ENCODE results near the gene CA4.

The CA4 gene

GRCh38 chr17:60155427-60155814 lies 5.6 kb downstream of the CA4 start:
- no peak for DNase-seq (ENCODE audit: low read depth in 3 of 3)

DNA sequence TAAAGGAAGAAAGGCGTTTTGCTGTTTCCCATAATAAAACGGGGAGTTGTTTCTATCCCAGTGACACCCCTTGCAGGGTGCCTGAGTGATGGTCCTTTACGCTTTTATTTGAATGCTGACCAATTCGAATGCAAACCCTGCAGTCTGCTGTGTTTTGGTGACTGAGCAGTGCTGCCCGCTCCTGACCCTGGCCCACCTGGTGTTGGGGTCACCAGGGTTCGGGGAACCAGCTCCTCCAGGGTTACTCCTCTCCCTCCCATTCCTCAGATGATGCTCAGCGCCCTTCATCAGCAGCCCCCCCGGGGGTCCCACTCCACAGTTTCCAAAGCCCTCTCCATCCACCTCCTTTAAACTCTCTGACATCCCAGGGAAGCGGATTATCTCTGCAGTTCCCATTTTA lies 6.0 kb downstream of the CA4 start:
- DNase-seq (ENCODE audit: low read depth in 3 of 3) = no peak

DNA sequence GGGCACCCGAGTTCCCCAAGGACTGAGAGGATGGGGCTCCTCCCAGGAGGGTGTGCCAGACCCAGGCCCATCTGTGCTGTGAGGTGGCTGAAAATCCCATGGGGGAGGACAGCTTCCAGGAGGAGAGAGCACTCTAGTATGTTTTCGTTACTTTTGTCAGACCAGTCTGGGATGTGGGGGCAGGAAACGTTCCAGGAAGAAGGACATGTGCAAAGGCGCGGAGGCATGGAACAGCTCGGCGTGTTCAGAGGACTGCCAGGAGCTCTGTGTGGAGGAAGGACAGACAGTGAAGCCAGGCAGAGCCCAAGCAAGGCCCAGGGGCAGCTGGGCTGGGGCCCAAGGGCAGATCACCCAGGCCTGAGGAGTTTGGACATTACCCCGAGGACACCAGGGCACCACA lies 7.0 kb downstream of the CA4 start:
- no peak for DNase-seq (ENCODE audit: low read depth in 3 of 3)

GRCh38 chr17:60157487-60158040 lies 7.8 kb downstream of the CA4 start:
- no peak for DNase-seq (ENCODE audit: low read depth in 3 of 3)

GRCh38 chr17:60158751-60159478 lies 9.1 kb downstream of the CA4 start:
- DNase-seq (ENCODE audit: low read depth in 3 of 3) = no peak

DNA sequence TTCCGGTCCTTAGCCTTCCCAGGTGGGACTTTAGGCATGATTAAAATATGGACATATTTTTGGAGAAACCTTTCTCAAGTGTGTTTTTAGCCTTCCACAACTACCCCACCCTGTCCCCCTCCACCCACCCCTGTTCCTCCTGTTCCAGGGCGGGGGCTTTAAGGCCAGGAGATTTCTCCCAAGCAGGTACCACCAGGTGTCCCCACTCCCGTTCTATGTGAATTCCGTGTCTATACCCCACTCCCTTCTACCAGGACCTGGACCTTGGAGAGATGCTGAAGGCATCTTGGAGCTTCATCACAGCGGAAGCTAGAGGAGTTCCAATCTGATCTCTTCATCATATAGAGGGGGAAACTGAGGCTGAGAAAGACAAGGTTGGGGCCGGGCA lies 9.7 kb downstream of the CA4 start:
- DNase-seq (ENCODE audit: low read depth in 3 of 3) = no peak

DNA sequence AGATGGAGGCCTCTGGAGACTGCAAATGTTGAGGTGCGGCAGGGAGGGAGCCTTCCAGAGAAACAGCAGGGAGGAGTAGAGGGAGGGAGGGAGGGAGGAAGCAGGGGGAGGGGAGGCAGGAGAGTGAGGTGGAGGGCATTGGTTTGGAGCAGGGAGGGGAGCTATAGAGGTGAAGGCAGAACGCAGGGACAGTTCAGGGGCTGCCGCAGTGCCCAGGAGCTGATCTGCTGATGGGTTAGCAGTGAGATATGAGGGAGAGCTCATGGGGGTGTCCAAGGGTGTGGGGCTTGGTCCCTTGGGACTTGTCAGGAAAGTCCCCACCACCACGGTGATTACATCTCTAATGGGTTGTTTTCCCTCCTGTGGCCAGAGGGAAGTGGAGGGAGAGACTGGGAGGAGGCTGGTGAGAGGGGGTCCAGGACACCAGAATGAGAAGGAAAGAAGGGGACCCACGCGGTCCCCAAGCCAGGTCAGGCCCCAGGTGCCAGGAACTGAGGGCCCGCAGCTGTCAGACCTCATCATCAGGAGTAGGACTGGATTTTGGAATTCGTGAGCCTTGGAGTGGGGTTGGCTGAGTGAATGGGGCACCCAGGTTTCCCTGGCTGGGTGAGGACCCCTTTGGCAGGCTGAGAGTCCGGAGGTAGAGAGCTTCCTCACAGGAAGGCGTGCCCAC lies 11.2 kb downstream of the CA4 start:
- no peak for DNase-seq (ENCODE audit: low read depth in 3 of 3)

- DNase-seq (ENCODE audit: low read depth in 3 of 3) = no peak
These were observed 12.0 kb downstream of the CA4 start for GRCh38 chr17:60161598-60162330.

DNA sequence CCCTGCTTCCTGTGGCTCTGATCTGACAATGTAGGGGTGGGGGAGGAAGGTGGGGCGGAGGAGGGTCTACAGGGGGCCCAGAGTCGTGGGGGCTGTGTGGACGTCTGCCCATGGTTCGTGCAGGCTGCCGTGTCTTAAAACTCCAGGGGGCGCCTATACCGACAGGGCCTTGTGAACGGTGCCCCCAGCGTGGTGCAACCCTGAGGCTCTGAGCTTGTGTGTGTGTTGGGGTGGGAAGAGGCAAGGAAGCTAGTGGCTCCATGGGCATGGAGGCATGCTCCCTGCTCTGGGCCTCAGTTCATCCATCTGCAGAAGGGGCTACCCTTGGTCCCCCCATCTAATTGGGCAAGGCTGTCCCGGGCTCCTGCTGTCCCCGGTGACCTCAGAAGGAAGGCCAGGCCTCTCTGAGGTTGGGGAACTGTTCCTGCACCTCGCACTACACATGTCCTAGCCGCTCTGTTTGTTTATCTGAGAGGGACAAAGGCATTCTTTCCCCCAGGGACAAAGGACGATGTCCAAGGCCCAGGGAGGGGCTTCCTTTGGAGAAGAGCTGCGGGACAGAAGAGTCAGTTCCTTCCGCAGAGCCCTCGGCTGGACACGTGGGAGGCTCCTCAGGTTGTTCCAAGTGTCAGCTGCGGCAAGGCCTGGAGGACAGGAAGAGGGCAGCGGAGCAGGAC lies 13.5 kb downstream of the CA4 start:
- no peak for DNase-seq (ENCODE audit: low read depth in 3 of 3)

DNA sequence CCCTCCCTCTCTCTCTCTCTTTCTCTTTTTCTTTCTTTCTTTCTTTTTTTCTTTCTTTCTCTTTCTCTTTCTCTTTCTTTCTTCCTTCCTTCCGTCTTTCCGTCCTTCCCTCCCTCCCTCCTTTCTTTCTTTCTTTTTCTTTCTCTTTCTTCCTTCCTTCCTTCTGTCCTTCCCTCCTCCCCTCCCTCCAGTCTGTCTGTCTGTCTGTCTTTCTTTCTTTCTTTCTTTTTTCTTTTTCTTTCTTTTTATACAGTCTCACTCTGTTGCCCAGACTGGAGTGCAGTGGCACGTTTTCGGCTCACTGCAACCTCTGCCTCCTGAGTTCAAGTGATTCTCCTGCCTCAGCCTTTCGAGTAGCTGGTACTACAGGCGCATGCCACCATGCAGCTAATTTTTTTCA lies 14.4 kb downstream of the CA4 start:
- no peak for DNase-seq (ENCODE audit: low read depth in 3 of 3)

DNA sequence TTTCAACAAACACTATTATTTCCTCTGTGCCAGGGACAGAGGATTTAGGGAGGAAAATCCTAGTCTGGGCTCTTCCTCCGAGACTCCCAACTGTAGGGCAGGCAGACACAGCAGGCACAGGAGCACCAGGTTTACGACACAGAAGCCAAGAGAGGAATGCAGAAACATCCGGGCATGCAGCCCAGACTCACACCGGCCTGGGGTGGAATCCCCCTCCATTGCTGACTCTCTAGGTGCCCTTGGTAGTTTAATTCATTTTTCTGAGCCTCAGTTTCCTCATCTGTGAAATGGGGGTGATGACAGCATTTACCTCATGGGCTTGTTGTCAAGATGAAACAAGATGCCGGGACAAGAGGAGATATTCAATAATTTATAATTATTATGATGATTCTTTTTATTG lies 14.9 kb downstream of the CA4 start:
- no peak for DNase-seq (ENCODE audit: low read depth in 3 of 3)

- no peak for DNase-seq (ENCODE audit: low read depth in 3 of 3)
These were observed 15.4 kb downstream of the CA4 start for GRCh38 chr17:60165223-60165622.

GRCh38 chr17:60165971-60166370 lies 16.2 kb downstream of the CA4 start:
- peak in 1 of 3 experiments; percentile 34 for DNase-seq (ENCODE audit: low read depth in 3 of 3)

DNA sequence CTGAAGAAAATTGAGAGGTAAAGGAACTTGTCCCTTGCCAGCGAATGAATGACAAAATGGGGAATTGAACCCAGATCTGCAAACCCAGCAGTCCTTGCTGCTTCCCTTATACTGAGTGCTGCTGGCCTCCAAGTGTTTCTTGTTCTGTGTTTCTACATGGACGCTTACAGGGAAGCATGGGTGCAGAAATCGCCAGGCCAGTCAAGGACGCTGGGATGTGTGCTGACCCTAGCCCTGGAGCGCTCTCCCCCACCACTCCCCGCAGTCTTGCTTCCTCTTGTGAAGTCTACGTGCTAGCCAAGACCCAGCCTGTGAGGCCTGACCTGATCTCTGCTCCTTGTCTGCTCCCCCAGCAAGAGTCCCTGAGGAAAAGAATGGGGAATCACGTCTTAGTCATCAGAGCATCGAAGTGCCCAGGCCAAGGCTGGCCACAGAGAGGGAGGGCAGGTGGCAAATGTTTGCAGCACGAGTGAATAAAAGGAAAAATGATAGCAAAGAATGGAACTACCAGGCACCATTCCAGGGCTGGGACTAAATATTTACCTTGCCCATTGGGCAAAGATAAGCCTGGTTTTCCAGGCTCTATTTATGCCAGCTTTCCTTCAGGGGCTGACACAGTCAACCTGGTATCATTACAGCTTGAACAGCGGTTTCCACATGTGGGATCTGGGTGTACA lies 17.4 kb downstream of the CA4 start:
- no peak for DNase-seq (ENCODE audit: low read depth in 3 of 3)

GRCh38 chr17:60168654-60169053 lies 18.9 kb downstream of the CA4 start:
- DNase-seq (ENCODE audit: low read depth in 3 of 3) = no peak

DNA sequence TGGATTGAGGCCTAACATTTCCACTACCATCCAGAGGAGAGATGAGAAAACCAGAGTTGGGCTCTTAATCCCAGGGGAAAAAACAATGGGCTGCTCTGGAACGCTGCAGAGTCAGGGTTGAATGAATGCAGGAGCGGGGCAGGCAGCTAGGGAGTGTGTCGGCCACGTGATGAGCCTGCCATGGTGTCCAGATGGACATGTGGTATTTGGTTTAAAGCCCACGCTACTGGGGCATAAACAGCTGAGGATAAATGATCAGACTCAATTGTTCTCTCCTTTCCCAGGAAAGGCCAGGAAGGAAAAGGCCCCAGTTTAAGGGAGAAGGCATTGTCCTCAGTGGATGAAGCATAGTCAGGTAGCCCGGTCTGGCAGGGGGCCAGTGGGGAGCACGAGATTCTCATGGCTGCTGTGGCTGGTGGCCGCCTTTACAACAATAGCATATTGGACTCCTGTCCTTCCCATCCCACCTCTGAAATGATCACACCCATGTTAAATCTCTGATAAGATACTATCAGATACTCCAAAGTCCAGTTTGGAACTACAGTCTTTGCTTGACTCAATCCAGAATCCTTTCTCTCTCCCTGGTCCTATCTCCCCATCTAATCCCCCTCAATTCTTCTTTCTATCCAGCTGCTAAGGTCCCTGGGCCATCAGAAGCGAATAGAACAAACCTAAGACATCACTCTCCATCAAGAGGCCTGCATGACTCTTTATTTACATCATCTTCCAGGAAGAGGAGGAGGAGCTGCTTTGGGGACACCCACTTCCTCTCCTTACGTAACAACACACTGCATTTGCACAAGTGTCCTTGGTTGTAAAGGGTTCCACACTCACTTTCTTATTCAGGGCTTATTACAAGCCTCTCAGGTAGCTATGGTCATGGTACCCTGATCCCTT lies 20.4 kb downstream of the CA4 start:
- no peak for DNase-seq (ENCODE audit: low read depth in 3 of 3)

DNA sequence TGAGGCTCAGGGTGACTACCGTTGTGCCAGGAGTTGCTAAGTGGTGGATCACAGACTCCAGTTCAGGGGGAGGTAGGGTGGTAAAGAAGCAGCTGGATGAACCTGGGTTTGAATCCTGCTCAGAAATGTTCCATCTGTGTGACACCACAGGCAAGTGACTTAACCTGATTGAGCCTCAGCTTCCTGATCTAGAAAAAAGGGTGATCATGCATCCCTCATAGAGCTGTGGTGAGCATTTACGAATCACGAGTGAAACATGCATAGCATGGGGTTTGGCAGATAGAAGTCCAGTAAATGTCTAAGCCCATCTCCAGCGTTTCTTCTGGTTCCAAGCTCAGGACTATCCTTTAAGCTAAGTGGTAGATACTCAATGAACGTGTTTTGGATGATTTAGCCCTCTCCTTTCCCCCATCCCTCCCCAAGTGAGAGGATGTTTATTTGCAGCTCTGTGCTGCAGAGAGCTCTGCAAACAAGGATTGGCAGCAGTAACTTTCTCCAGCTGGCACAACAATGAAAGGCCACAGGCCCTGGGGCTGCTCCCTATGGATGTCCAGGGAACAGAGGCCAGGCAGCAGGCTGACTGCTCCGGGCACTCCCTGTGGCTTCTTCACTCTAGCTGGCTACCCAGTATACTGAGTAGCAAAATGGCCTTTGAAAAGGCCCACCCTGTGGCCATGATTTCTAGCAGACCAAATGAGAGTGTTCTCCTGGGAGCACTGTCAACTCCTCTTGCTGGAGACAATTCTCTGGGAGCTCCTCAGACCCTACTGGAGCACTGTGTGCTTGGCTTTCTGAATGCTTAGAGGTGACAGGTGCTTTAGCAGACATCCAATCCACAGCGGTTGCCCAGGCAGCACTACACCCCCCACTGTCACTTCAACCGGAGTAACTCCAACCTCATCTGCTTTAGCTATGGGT lies 21.3 kb downstream of the CA4 start:
- DNase-seq (ENCODE audit: low read depth in 3 of 3) = no peak

- no peak for DNase-seq (ENCODE audit: low read depth in 3 of 3)
These were observed 21.9 kb downstream of the CA4 start for GRCh38 chr17:60171753-60172079.

- DNase-seq (ENCODE audit: low read depth in 3 of 3) = no peak
These were observed 23.6 kb downstream of the CA4 start for GRCh38 chr17:60173304-60173819.

Data from stimulated activated CD4-positive, alpha-beta T cell treated with anti-CD3 and anti-CD28 coated beads, TNF-alpha, amount 100 ng/mL, for 24 hours (primary cell).